Colonic mucosa (tissue), 4 donors: Measurements from ENCODE around the gene NTF3. TPM values are rescaled to one million over a fixed set of nuclear protein-coding genes. Genes with fewer than 3 reads are reported as not detected.

Experiments used
- DNase-seq: peaks from one replicate; pipeline ENCODE4 v3.0.0-alpha.2; 2020
- H3K27ac ChIP-seq: fragments of 200-600 bp; one replicate; pipeline ENCODE4 v1.8.0; 2021
- H3K27me3 ChIP-seq: fragments of 200-600 bp; one replicate; pipeline ENCODE4 v1.8.0; 2021
- H3K36me3 ChIP-seq: fragments of 200-600 bp; one replicate; pipeline ENCODE4 v1.8.0; 2021
- H3K4me1 ChIP-seq: fragments of 200-600 bp; one replicate; pipeline ENCODE4 v1.8.0; 2021; ENCODE audit warnings: mild to moderate bottlenecking
- H3K4me3 ChIP-seq: fragments of 200-600 bp; one replicate; pipeline ENCODE4 v1.8.0; 2021
- H3K9ac ChIP-seq, 2 donors: one replicate each; pipeline ENCODE4 v1.7.0; 2013; ENCODE audit warnings: control low read depth in 2 of 2, low read depth in 2 of 2, low read length in 2 of 2
- H3K9me3 ChIP-seq: fragments of 200-600 bp; one replicate; pipeline ENCODE4 v1.8.0; 2021
- intact Hi-C: fragments of 100-400 bp; cut with DNase I; formaldehyde crosslinking; loops from one replicate; pipeline ENCODE4 v1.14.1; 2022
- total RNA-seq, 2 donors: library from RNA; stranded (reverse); fragmentation: NEBNext Ultra II Directional in 1 of 2; extraction: Animal tissue kit (Norgen Biotek cat#: 25700) in 1 of 2; gene quantifications; one replicate each; pipeline ENCODE4 v1.2.1, GENCODE V29; 2021
- TF ChIP-seq, protein P1 (sequence below): fragments of 200-600 bp; IDR thresholded peaks from one replicate; pipeline ENCODE4 v1.8.0; 2022; ENCODE audit warnings: antibody characterized with exemption, mild to moderate bottlenecking
- donor health status: healthy.
- donor health status: DM: no; HTN: no; CAD: no.
- donor health status: DM: no; HTN: no; CAD: no.

The NTF3 gene
- total RNA-seq, 2 donors from 2014 or later, result 0.37 to 0.49 TPM

DNA sequence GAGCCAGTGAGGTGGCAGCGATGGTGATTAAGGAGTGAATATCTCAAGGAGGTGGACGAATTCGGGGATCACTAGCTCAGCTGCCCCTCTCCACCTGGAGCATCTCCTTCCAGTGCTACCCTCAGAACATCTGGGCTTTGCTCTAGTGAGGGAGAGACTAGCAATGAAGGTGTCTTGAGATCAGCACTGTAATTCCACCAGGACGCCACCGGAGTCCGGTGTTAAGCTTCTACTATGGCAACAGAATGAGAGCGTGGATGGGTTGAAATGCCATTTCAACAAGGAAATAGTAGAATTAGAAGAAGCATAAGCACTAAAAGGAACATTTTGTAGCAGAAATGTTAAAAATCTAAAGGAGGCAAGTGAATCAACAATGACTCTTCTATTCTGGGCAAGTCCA lies 61.1 kb downstream of the NTF3 start:
- no peaks in the 10 kb centered on the region for H3K27me3 ChIP-seq
- peaks cover 9% of the 10 kb centered on the region for H3K4me1 ChIP-seq
- no peaks in the 10 kb centered on the region for H3K9me3 ChIP-seq
- no peak for DNase-seq
- H3K4me3 ChIP-seq, result no peak overlapping the region
- intact Hi-C loops, result no loop called here
- no peak overlapping the region for H3K9ac ChIP-seq
- no peak overlapping the region for H3K27ac ChIP-seq
- no peaks in the 10 kb centered on the region for H3K36me3 ChIP-seq
- TF ChIP-seq, protein P1, sequence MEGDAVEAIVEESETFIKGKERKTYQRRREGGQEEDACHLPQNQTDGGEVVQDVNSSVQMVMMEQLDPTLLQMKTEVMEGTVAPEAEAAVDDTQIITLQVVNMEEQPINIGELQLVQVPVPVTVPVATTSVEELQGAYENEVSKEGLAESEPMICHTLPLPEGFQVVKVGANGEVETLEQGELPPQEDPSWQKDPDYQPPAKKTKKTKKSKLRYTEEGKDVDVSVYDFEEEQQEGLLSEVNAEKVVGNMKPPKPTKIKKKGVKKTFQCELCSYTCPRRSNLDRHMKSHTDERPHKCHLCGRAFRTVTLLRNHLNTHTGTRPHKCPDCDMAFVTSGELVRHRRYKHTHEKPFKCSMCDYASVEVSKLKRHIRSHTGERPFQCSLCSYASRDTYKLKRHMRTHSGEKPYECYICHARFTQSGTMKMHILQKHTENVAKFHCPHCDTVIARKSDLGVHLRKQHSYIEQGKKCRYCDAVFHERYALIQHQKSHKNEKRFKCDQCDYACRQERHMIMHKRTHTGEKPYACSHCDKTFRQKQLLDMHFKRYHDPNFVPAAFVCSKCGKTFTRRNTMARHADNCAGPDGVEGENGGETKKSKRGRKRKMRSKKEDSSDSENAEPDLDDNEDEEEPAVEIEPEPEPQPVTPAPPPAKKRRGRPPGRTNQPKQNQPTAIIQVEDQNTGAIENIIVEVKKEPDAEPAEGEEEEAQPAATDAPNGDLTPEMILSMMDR, result no peak

- intact Hi-C loops, result no loop called here
- no peaks in the 10 kb centered on the region for H3K27me3 ChIP-seq
- no peak overlapping the region for H3K27ac ChIP-seq
Observed at GRCh38 chr12:5494343-5494742, 62.4 kb downstream of the NTF3 start.

DNA sequence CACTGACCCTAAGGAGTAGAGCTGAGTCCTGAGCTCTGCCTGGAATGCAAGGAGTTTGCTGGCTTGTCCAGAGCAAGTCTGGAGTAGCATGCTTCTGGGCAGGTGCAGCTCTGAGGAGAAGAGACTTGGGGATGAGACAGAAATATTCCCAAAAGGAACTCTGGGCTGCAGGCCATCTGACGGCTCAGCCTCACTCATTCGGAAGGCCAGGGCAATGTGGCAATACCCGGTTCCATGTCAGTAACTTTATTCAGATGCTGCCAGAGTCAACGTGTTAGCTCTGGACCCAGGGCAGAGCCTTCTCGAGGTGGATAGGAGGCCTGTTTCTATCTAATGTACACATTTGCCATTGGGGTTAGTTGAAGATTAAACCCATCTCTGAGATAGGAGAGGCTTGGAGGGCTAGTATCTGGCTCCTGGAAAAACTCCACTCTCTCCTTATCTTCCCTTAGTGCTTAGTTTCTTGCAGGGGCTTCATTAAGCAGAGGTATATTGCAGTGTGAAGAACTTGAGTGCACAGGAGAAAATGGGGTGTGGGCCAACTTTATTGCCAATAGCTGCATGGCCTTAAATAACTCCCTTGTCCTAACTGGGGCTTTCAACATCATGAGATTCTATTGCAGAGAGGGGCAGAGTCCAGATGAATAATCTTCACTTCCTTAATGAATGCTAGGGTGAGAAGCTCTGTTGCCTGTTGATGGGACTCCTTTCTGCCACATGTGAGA lies 65.6 kb downstream of the NTF3 start:
- Histone ChIP-seq H3K36me3 (no peaks in the 10 kb centered on the region), H3K27ac (peak overlapping the region; percentile 87), H3K4me1 (peaks cover 22% of the 10 kb centered on the region), H3K27me3 (no peaks in the 10 kb centered on the region), H3K9me3 (no peaks in the 10 kb centered on the region), H3K9ac (peak overlapping the region in 1 of 2 donors; percentile 22), H3K4me3 (no peak overlapping the region)
- TF ChIP-seq, protein P1, result no peak
- intact Hi-C loops, result no loop called here
- DNase-seq, result peak; percentile 60

More at GRCh38 chr12:5494343-5494742, 62.4 kb downstream of the NTF3 start:
- H3K4me3 ChIP-seq, result no peak overlapping the region
- DNase-seq, result no peak
- no peaks in the 10 kb centered on the region for H3K36me3 ChIP-seq
- no peak overlapping the region for H3K9ac ChIP-seq
- H3K9me3 ChIP-seq, result no peaks in the 10 kb centered on the region
- TF ChIP-seq, protein P1, result no peak
- peaks cover 20% of the 10 kb centered on the region for H3K4me1 ChIP-seq

- TF ChIP-seq, protein P1, result no peak
- peak overlapping the region; percentile 87 for H3K27ac ChIP-seq
- H3K4me1 ChIP-seq, result peaks cover 22% of the 10 kb centered on the region
Observed at GRCh38 chr12:5498076-5498475, 66.2 kb downstream of the NTF3 start.

GRCh38 chr12:5498806-5499205 lies 66.9 kb downstream of the NTF3 start:
- intact Hi-C loops, result no loop called here

More at GRCh38 chr12:5498076-5498475, 66.2 kb downstream of the NTF3 start:
- Histone ChIP-seq H3K36me3 (no peaks in the 10 kb centered on the region), H3K27me3 (no peaks in the 10 kb centered on the region), H3K9ac (peak overlapping the region in 1 of 2 donors; percentile 65), H3K4me3 (no peak overlapping the region), H3K9me3 (no peaks in the 10 kb centered on the region)
- no peak for DNase-seq
- intact Hi-C loops, result no loop called here

More at GRCh38 chr12:5498806-5499205, 66.9 kb downstream of the NTF3 start:
- H3K27ac ChIP-seq, result peak overlapping the region; percentile 87
- H3K9me3 ChIP-seq, result no peaks in the 10 kb centered on the region
- H3K9ac ChIP-seq, result peak overlapping the region; percentile 5 to 65
- no peak for DNase-seq
- H3K4me3 ChIP-seq, result no peak overlapping the region
- no peaks in the 10 kb centered on the region for H3K27me3 ChIP-seq
- TF ChIP-seq, protein P1, result no peak
- H3K4me1 ChIP-seq, result peaks cover 22% of the 10 kb centered on the region
- no peaks in the 10 kb centered on the region for H3K36me3 ChIP-seq
